Measurements from ENCODE around the gene UBE2QL1. TPM values are rescaled to one million over a fixed set of nuclear protein-coding genes. Genes with fewer than 3 reads are reported as not detected.

The UBE2QL1 gene
- total RNA-seq, 1 experiment from 2014 or later = 0.11 TPM

GRCh38 chr5:6542421-6543345 lies 94.0 kb downstream of the UBE2QL1 start:
- Histone ChIP-seq H3T11ph (ENCODE audit: low read length) (no peak overlapping the region), H2AK5ac (ENCODE audit: insufficient read length, low read length) (no peak overlapping the region), H3K79me2 (ENCODE audit: insufficient read depth, low read length) (no peaks in the 10 kb centered on the region), H3K18ac (ENCODE audit: insufficient read length, low read depth, low read length) (no peak overlapping the region), H2BK20ac (ENCODE audit: low read depth, low read length, poor library complexity, severe bottlenecking) (no peak overlapping the region), H3K4ac (ENCODE audit: low read depth, low read length) (no peak overlapping the region), H2BK12ac (ENCODE audit: insufficient read length, low read depth, low read length) (no peak overlapping the region), H3K23ac (ENCODE audit: insufficient read length, low read depth, low read length) (no peak overlapping the region), H3K56ac (ENCODE audit: insufficient read length, low read depth, low read length) (no peak overlapping the region), H2BK120ac (ENCODE audit: low read depth, low read length, poor library complexity, severe bottlenecking) (no peak overlapping the region), H4K5ac (ENCODE audit: insufficient read length, low read depth, low read length) (no peak overlapping the region), H3K27me3 (ENCODE audit: insufficient read depth, low read length) (no peaks in the 10 kb centered on the region), H3K27ac (ENCODE audit: insufficient read length, low read depth, low read length) (no peak overlapping the region), H2BK5ac (ENCODE audit: insufficient read length, low read length) (no peak overlapping the region), H3K4me2 (ENCODE audit: insufficient read depth, insufficient read length, low read length) (no peak overlapping the region), H2BK15ac (ENCODE audit: low read depth, low read length) (no peak overlapping the region), H4K91ac (ENCODE audit: insufficient read length, low read depth, low read length) (no peak overlapping the region), H3K14ac (ENCODE audit: insufficient read depth, low read length) (no peak overlapping the region), H4K20me1 (ENCODE audit: control insufficient read depth, insufficient read depth, insufficient read length) (no peaks in the 10 kb centered on the region), H3K79me1 (ENCODE audit: insufficient read depth, low read depth, low read length, poor library complexity, severe bottlenecking) (no peaks in the 10 kb centered on the region), H3K23me2 (ENCODE audit: insufficient read length, low read depth, low read length, poor library complexity, severe bottlenecking) (no peaks in the 10 kb centered on the region), H3K9me3 (ENCODE audit: control insufficient read depth, low read depth, low read length) (no peaks in the 10 kb centered on the region), H2AFZ (ENCODE audit: low read length) (no peak overlapping the region), H3K4me1 (ENCODE audit: insufficient read depth, low read length) (no peaks in the 10 kb centered on the region), H4K8ac (replicated peaks; ENCODE audit: insufficient read length, low read depth, low read length) (no peak overlapping the region), H3K9ac (ENCODE audit: extremely low read depth, insufficient read length, low read length) (no peak overlapping the region)
- peaks cover 22% of the 10 kb centered on the region for H3K27me3 Mint-ChIP-seq (ENCODE audit: low read depth)
- no peak overlapping the region for H3K4me3 Mint-ChIP-seq
- no CpG with 5 or more reads among the region's 12 CpGs for WGBS (ENCODE audit: extremely low coverage, insufficient read length, low lambda C conversion rate)
- no peak overlapping the region for H3K27ac Mint-ChIP-seq
- DNase-seq = no peak
- TF ChIP-seq CTCF (conservative IDR thresholded peaks at IDR 0.05) = no peak
- H3K4me1 Mint-ChIP-seq = peaks cover 10 to 12% of the 10 kb centered on the region in 2 experiments
- peaks cover 0 to 5% of the 10 kb centered on the region in 2 experiments; a peak in 1 of 5 replicates for H3K9me3 Mint-ChIP-seq
- no peaks in the 10 kb centered on the region for H3K36me3 Mint-ChIP-seq (ENCODE audit: insufficient read depth in 1 of 3, low read depth in 3 of 3)
